Immature natural killer cell (primary cell): Measurements from ENCODE around the gene NOP16. TPM values are rescaled to one million over a fixed set of nuclear protein-coding genes. Genes with fewer than 3 reads are reported as not detected.

Source experiments
- DNase-seq, 3 donors: peaks; one replicate each; pipeline ENCODE4 v3.0.0; 2022; ENCODE audit warnings: mixed read lengths in 1 of 3
- H3K27ac Mint-ChIP-seq, 6 donors: one replicate each; pipeline ENCODE4 v1.8.0; 2020; ENCODE audit warnings: mixed read lengths in 6 of 6, mild to moderate bottlenecking in 5 of 6, inconsistent platforms in 4 of 6, moderate library complexity in 3 of 6
- H3K27me3 Mint-ChIP-seq, 3 donors: one replicate each; pipeline ENCODE4 v1.8.0; 2020 to 2021; ENCODE audit warnings: low read depth in 3 of 3, mild to moderate bottlenecking in 3 of 3, mixed read lengths in 3 of 3, moderate library complexity in 3 of 3, inconsistent platforms in 1 of 3
- H3K36me3 Mint-ChIP-seq, 3 donors: one replicate each; pipeline ENCODE4 v1.8.0; 2020; ENCODE audit warnings: mixed read lengths in 3 of 3, inconsistent platforms in 2 of 3, mild to moderate bottlenecking in 2 of 3
- H3K4me1 Mint-ChIP-seq, 2 donors: one replicate each; pipeline ENCODE4 v1.8.0; 2020; ENCODE audit warnings: inconsistent platforms in 2 of 2, mild to moderate bottlenecking in 2 of 2, mixed read lengths in 2 of 2, moderate library complexity in 1 of 2
- H3K4me3 Mint-ChIP-seq, 5 donors: one replicate each; pipeline ENCODE4 v1.8.0; 2020; ENCODE audit warnings: mild to moderate bottlenecking in 5 of 5, mixed read lengths in 5 of 5, inconsistent platforms in 3 of 5, moderate library complexity in 3 of 5
- H3K9me3 Mint-ChIP-seq, 6 donors: one replicate each; pipeline ENCODE4 v1.8.0; 2020; ENCODE audit warnings: mild to moderate bottlenecking in 6 of 6, mixed read lengths in 6 of 6, inconsistent platforms in 4 of 6, moderate library complexity in 3 of 6
- polyA plus RNA-seq, 3 donors: library from polyadenylated mRNA; unstranded; fragments of 300-500 nt; fragmentation: Illumina TruSeq; gene quantifications; one replicate each; pipeline ENCODE4 v1.2.3, GENCODE V29; 2021

Gene NOP16
- polyA plus RNA-seq, result 10 to 100 TPM in 2 of 3 donors, 1 to 10 TPM in 1; 5.7 to 34.7 (median 16.6) TPM

- peaks cover 32 to 37% of the 10 kb centered on the region in 2 donors for H3K4me1 Mint-ChIP-seq
- peak within 1 kb of the TSS; percentile 90 to 99 (median 98) for H3K27ac Mint-ChIP-seq
- H3K9me3 Mint-ChIP-seq, result no peaks in the 10 kb centered on the region
- H3K4me3 Mint-ChIP-seq, result peak within 1 kb of the TSS; percentile 94 to 100 (median 99)
- peak; percentile 97 to 99 (median 98) for DNase-seq
- peaks cover 0 to 28% (median 4%) of the 10 kb centered on the region in 3 donors for H3K36me3 Mint-ChIP-seq
- H3K27me3 Mint-ChIP-seq, result peaks cover 0 to 8% (median 5%) of the 10 kb centered on the region in 3 donors
Measured at GRCh38 chr5:176388444-176389134, at the start of gene NOP16, which contains the start of gene HIGD2A. TSS of gene NOP16 (minus strand) at chr5:176388598. CDS start at chr5:176388539, 59 bp downstream. TSS of gene HIGD2A (plus strand) at chr5:176388751. CDS start at chr5:176388820, 69 bp downstream.

GRCh38 chr5:176436656-176437055 is 48.3 kb upstream of the NOP16 start:
- H3K27ac Mint-ChIP-seq, result peak overlapping the region in 3 of 6 donors; percentile 5 to 50 (median 9)
- H3K36me3 Mint-ChIP-seq, result no peaks in the 10 kb centered on the region
- H3K9me3 Mint-ChIP-seq, result no peaks in the 10 kb centered on the region
- peaks cover 3 to 16% (median 10%) of the 10 kb centered on the region in 3 donors for H3K27me3 Mint-ChIP-seq
- H3K4me1 Mint-ChIP-seq, result peaks cover 10 to 12% of the 10 kb centered on the region in 2 donors
- DNase-seq, result no peak
- H3K4me3 Mint-ChIP-seq, result peak overlapping the region; percentile 34 to 70 (median 40)

- Mint-ChIP-seq H3K4me3 (no peak overlapping the region), H3K27ac (no peak overlapping the region), H3K9me3 (no peaks in the 10 kb centered on the region), H3K36me3 (no peaks in the 10 kb centered on the region), H3K4me1 (peaks cover 17 to 22% of the 10 kb centered on the region in 2 donors), H3K27me3 (peaks cover 1 to 10% (median 10%) of the 10 kb centered on the region in 3 donors)
- no peak for DNase-seq
Measured at GRCh38 chr5:176432707-176433106, 44.3 kb upstream of the NOP16 start.

GRCh38 chr5:176429972-176430371 is 41.6 kb upstream of the NOP16 start:
- H3K27me3 Mint-ChIP-seq, result peaks cover 0 to 6% (median 1%) of the 10 kb centered on the region in 3 donors
- H3K9me3 Mint-ChIP-seq, result no peaks in the 10 kb centered on the region
- H3K4me1 Mint-ChIP-seq, result peaks cover 6 to 9% of the 10 kb centered on the region in 2 donors
- no peak overlapping the region for H3K4me3 Mint-ChIP-seq
- no peak for DNase-seq
- H3K36me3 Mint-ChIP-seq, result no peaks in the 10 kb centered on the region
- no peak overlapping the region for H3K27ac Mint-ChIP-seq

- no peaks in the 10 kb centered on the region for H3K36me3 Mint-ChIP-seq
- no peaks in the 10 kb centered on the region for H3K9me3 Mint-ChIP-seq
- H3K27me3 Mint-ChIP-seq, result peaks cover 0 to 10% (median 1%) of the 10 kb centered on the region in 3 donors
- no peak overlapping the region for H3K27ac Mint-ChIP-seq
- peaks cover 6 to 9% of the 10 kb centered on the region in 2 donors for H3K4me1 Mint-ChIP-seq
- DNase-seq, result no peak
- H3K4me3 Mint-ChIP-seq, result no peak overlapping the region
Measured at GRCh38 chr5:176427971-176428370, 39.6 kb upstream of the NOP16 start.

- no peaks in the 10 kb centered on the region for H3K9me3 Mint-ChIP-seq
- peaks cover 0 to 4% (median 3%) of the 10 kb centered on the region in 3 donors for H3K27me3 Mint-ChIP-seq
Measured at GRCh38 chr5:176426876-176427275, 38.5 kb upstream of the NOP16 start.

GRCh38 chr5:176425791-176426190 is 37.4 kb upstream of the NOP16 start:
- no peak for DNase-seq
- Mint-ChIP-seq H3K4me1 (peaks cover 6 to 8% of the 10 kb centered on the region in 2 donors), H3K36me3 (no peaks in the 10 kb centered on the region), H3K27me3 (peaks cover 3 to 6% (median 4%) of the 10 kb centered on the region in 3 donors), H3K9me3 (no peaks in the 10 kb centered on the region), H3K27ac (no peak overlapping the region), H3K4me3 (no peak overlapping the region)

More at GRCh38 chr5:176426876-176427275, 38.5 kb upstream of the NOP16 start:
- no peak for DNase-seq
- H3K4me1 Mint-ChIP-seq, result peaks cover 6 to 9% of the 10 kb centered on the region in 2 donors
- no peak overlapping the region for H3K4me3 Mint-ChIP-seq
- H3K36me3 Mint-ChIP-seq, result no peaks in the 10 kb centered on the region
- no peak overlapping the region for H3K27ac Mint-ChIP-seq

GRCh38 chr5:176425138-176425537 is 36.7 kb upstream of the NOP16 start:
- Mint-ChIP-seq H3K36me3 (no peaks in the 10 kb centered on the region), H3K4me1 (peaks cover under 1 to 2% of the 10 kb centered on the region in 2 donors), H3K27ac (no peak overlapping the region), H3K27me3 (peaks cover 2 to 7% (median 6%) of the 10 kb centered on the region in 3 donors), H3K9me3 (no peaks in the 10 kb centered on the region), H3K4me3 (no peak overlapping the region)
- no peak for DNase-seq

- H3K9me3 Mint-ChIP-seq, result no peaks in the 10 kb centered on the region
- peaks cover 2 to 12% (median 6%) of the 10 kb centered on the region in 3 donors for H3K27me3 Mint-ChIP-seq
- H3K27ac Mint-ChIP-seq, result no peak overlapping the region
- H3K36me3 Mint-ChIP-seq, result no peaks in the 10 kb centered on the region
- H3K4me1 Mint-ChIP-seq, result no peaks in the 10 kb centered on the region
- DNase-seq, result no peak
- H3K4me3 Mint-ChIP-seq, result no peak overlapping the region
Measured at GRCh38 chr5:176424181-176424580, 35.8 kb upstream of the NOP16 start.

GRCh38 chr5:176420972-176421544 is 32.7 kb upstream of the NOP16 start:
- Mint-ChIP-seq H3K4me1 (peaks cover 7 to 8% of the 10 kb centered on the region in 2 donors), H3K36me3 (no peaks in the 10 kb centered on the region), H3K27ac (no peak overlapping the region), H3K9me3 (no peaks in the 10 kb centered on the region), H3K4me3 (no peak overlapping the region), H3K27me3 (peaks cover 2 to 18% (median 9%) of the 10 kb centered on the region in 3 donors)
- no peak for DNase-seq

GRCh38 chr5:176420086-176420485 is 31.7 kb upstream of the NOP16 start:
- no peak overlapping the region for H3K27ac Mint-ChIP-seq
- H3K36me3 Mint-ChIP-seq, result no peaks in the 10 kb centered on the region
- H3K9me3 Mint-ChIP-seq, result no peaks in the 10 kb centered on the region
- H3K27me3 Mint-ChIP-seq, result peaks cover 5 to 26% (median 13%) of the 10 kb centered on the region in 3 donors
- no peak overlapping the region for H3K4me3 Mint-ChIP-seq
- no peak for DNase-seq
- peaks cover 14 to 15% of the 10 kb centered on the region in 2 donors for H3K4me1 Mint-ChIP-seq

GRCh38 chr5:176418251-176418650 is 29.9 kb upstream of the NOP16 start:
- peaks cover 29 to 31% of the 10 kb centered on the region in 2 donors for H3K4me1 Mint-ChIP-seq
- no peaks in the 10 kb centered on the region for H3K36me3 Mint-ChIP-seq
- H3K4me3 Mint-ChIP-seq, result no peak overlapping the region
- peak overlapping the region in 1 of 6 donors; percentile 73 for H3K27ac Mint-ChIP-seq
- no peaks in the 10 kb centered on the region for H3K9me3 Mint-ChIP-seq
- H3K27me3 Mint-ChIP-seq, result peaks cover 5 to 28% (median 13%) of the 10 kb centered on the region in 3 donors
- DNase-seq, result no peak

- no peaks in the 10 kb centered on the region for H3K9me3 Mint-ChIP-seq
- H3K36me3 Mint-ChIP-seq, result peaks cover 0 to 3% (median 0%) of the 10 kb centered on the region in 3 donors
- H3K27ac Mint-ChIP-seq, result peak overlapping the region in 5 of 6 donors; percentile 1 to 85 (median 68)
- no peak for DNase-seq
- H3K4me3 Mint-ChIP-seq, result peak overlapping the region; percentile 44 to 80 (median 71)
- peaks cover 3 to 25% (median 13%) of the 10 kb centered on the region in 3 donors for H3K27me3 Mint-ChIP-seq
- H3K4me1 Mint-ChIP-seq, result peaks cover 32 to 42% of the 10 kb centered on the region in 2 donors
Measured at GRCh38 chr5:176416965-176417364, 28.6 kb upstream of the NOP16 start.
